GM12878 (cell line): Measurements from ENCODE around the gene LRRC7. TPM values are rescaled to one million over a fixed set of nuclear protein-coding genes. Genes with fewer than 3 reads are reported as not detected.

Experiments
- ATAC-seq: fragments of 200-7000 bp; cut with Tn5 transposase; 3 replicates; pipeline ENCODE4 v1.9.1; 2020; ENCODE audit warnings: mild to moderate bottlenecking, moderate library complexity
- BruUV-seq: library from RNA; stranded (reverse); fragments of 400-500 nt; replicated peaks from 2 replicates; lab custom pipeline; 2021; lab: Mats Ljungman, UMichigan
- CTCF ChIA-PET: fragments of 300-600 bp; sonication (Branson Sonifier 250); formaldehyde crosslinking; extraction: SDS; loops from one replicate; lab custom pipeline; 2021; ENCODE audit warnings: inconsistent platforms; lab: Yijun Ruan, JAX
- POLR2A ChIA-PET: fragments of 350-600 bp; formaldehyde crosslinking; extraction: SDS; loops from one replicate; lab custom pipeline; 2021; ENCODE audit warnings: inconsistent platforms; lab: Charles Lee
- RAD21 ChIA-PET: fragments of 300-600 bp; sonication (Branson Sonifier 250); formaldehyde crosslinking; loops from one replicate; lab custom pipeline; 2023; ENCODE audit warnings: antibody characterized with exemption; ENCODE audit not compliant: unreplicated experiment; lab: Charles Lee
- SMC1A ChIA-PET: fragments of 300-600 bp; sonication (Branson Sonifier 250); formaldehyde crosslinking; loops from one replicate; lab custom pipeline; 2023; ENCODE audit not compliant: unreplicated experiment, uncharacterized antibody; lab: Charles Lee
- DNase-seq: peaks from one replicate; pipeline ENCODE4 v3.0.0-alpha.2; 2011; ENCODE audit warnings: low read depth, low spot score
- FAIRE-seq: peaks from 3 replicates; lab custom pipeline; 2011; peaks lifted over from hg19 to GRCh38; lab: Jason Lieb, UNC
- H2AFZ ChIP-seq: 2 replicates; pipeline ENCODE4 v1.6.0; 2011; ENCODE audit warnings: low read depth, low read length, control low read depth; ENCODE audit not compliant: control insufficient read depth
- H3K27ac ChIP-seq: 2 replicates; pipeline ENCODE4 v1.5.1; 2011; ENCODE audit warnings: control low read depth; ENCODE audit not compliant: control insufficient read depth, insufficient read depth
- H3K27me3 ChIP-seq, 2 experiments: replicated peaks in 1 of 2; 2 replicates each; pipeline versions ENCODE4 v1.6.0 to v1.6.1; 2011; ENCODE audit warnings: low read length in 1 of 2; ENCODE audit not compliant: control insufficient read depth in 2 of 2, insufficient read depth in 2 of 2
- H3K36me3 ChIP-seq, 2 experiments: 2 replicates each; pipeline ENCODE4 v1.5.1; 2011; ENCODE audit warnings: low read length in 1 of 2; ENCODE audit not compliant: control insufficient read depth in 2 of 2, insufficient read depth in 2 of 2
- H3K4me1 ChIP-seq: 2 replicates; pipeline ENCODE4 v1.6.1; 2011; ENCODE audit warnings: mild to moderate bottlenecking, low read length, moderate library complexity, mixed read lengths; ENCODE audit not compliant: control insufficient read depth, insufficient read depth
- H3K4me2 ChIP-seq: 2 replicates; pipeline ENCODE4 v1.6.0; 2011; ENCODE audit warnings: control low read depth; ENCODE audit not compliant: control insufficient read depth, insufficient read depth
- H3K4me3 ChIP-seq: fragments of 200-600 bp; sonication (generic); 2 replicates; pipeline ENCODE4 v1.5.1; 2016
- H3K79me2 ChIP-seq: 2 replicates; pipeline ENCODE4 v1.6.0; 2011; ENCODE audit warnings: low read length; ENCODE audit not compliant: control insufficient read depth, insufficient read depth
- H3K9ac ChIP-seq: 2 replicates; pipeline ENCODE4 v1.8.0; 2011; ENCODE audit warnings: low read length, control low read depth, mixed read lengths; ENCODE audit not compliant: control insufficient read depth, insufficient read depth
- H3K9me3 ChIP-seq: replicated peaks from 3 replicates; pipeline ENCODE4 v1.5.1; 2011; ENCODE audit warnings: mild to moderate bottlenecking, low read length; ENCODE audit not compliant: control insufficient read depth, insufficient read depth
- H4K20me1 ChIP-seq: 2 replicates; pipeline ENCODE4 v1.6.0; 2011; ENCODE audit not compliant: control insufficient read depth, insufficient read depth
- BHLHE40 ChIP-seq, 2 experiments: fragments of 450-650 bp in 1 of 2; IDR thresholded peaks; 2 replicates each; pipeline ENCODE4 v1.6.1; 2011 to 2017; ENCODE audit warnings: low read depth in 2 of 2, borderline replicate concordance in 1 of 2, improper control_type of control experiment in 1 of 2, low read length in 1 of 2, mild to moderate bottlenecking in 1 of 2
- ELK1 ChIP-seq: IDR thresholded peaks from 2 replicates; pipeline ENCODE4 v1.6.1; 2012; ENCODE audit warnings: low read depth, low read length, improper control_type of control experiment
- ESRRA ChIP-seq: IDR thresholded peaks from 2 replicates; pipeline ENCODE4 v1.6.1; 2012; ENCODE audit warnings: mild to moderate bottlenecking, low read length, improper control_type of control experiment
- HDGF ChIP-seq: fragments of 450-650 bp; IDR thresholded peaks from 2 replicates; pipeline ENCODE4 v1.6.1; 2016; ENCODE audit warnings: antibody characterized with exemption
- JUNB ChIP-seq: IDR thresholded peaks from 2 replicates; pipeline ENCODE4 v1.6.1; 2016; ENCODE audit warnings: antibody characterized with exemption, mild to moderate bottlenecking
- KAT2A ChIP-seq: conservative IDR thresholded peaks from 2 replicates; pipeline ENCODE4 v1.6.1; 2011; ENCODE audit warnings: low read depth, low read length; ENCODE audit not compliant: control insufficient read depth
- KLF5 ChIP-seq: fragments of 450-650 bp; IDR thresholded peaks from 2 replicates; pipeline ENCODE4 v1.6.1; 2014; ENCODE audit warnings: mild to moderate bottlenecking; ENCODE audit not compliant: partially characterized antibody
- MEF2A ChIP-seq: IDR thresholded peaks from 2 replicates; pipeline ENCODE4 v1.6.1; 2011; ENCODE audit warnings: low read depth, mild to moderate bottlenecking, low read length, moderate library complexity; ENCODE audit not compliant: insufficient read depth
- MEF2B ChIP-seq: fragments of 450-650 bp; IDR thresholded peaks from 2 replicates; pipeline ENCODE4 v1.6.1; 2018; ENCODE audit warnings: mild to moderate bottlenecking, moderate library complexity; ENCODE audit not compliant: partially characterized antibody, poor library complexity, severe bottlenecking
- MTA2 ChIP-seq: fragments of 450-650 bp; IDR thresholded peaks from 2 replicates; pipeline ENCODE4 v1.6.1; 2016; ENCODE audit warnings: low read depth, mild to moderate bottlenecking, moderate library complexity
- NFXL1 ChIP-seq: fragments of 450-650 bp; IDR thresholded peaks from 2 replicates; pipeline ENCODE4 v1.6.1; 2017; ENCODE audit warnings: antibody characterized with exemption, mild to moderate bottlenecking, borderline replicate concordance
- PAX5 ChIP-seq: IDR thresholded peaks from 2 replicates; pipeline ENCODE4 v1.6.1; 2011; ENCODE audit warnings: low read depth, low read length, borderline replicate concordance
- RFX5 ChIP-seq: IDR thresholded peaks from 2 replicates; pipeline ENCODE4 v1.6.1; 2011; ENCODE audit warnings: low read depth, low read length, improper control_type of control experiment
- SMAD1 ChIP-seq: fragments of 450-650 bp; IDR thresholded peaks from 2 replicates; pipeline ENCODE4 v1.6.1; 2018; ENCODE audit warnings: mild to moderate bottlenecking, low read depth; ENCODE audit not compliant: partially characterized antibody
- TAF1 ChIP-seq: IDR thresholded peaks from 2 replicates; pipeline ENCODE4 v1.6.1; 2011; ENCODE audit warnings: mild to moderate bottlenecking, low read depth, low read length, borderline replicate concordance
- TARDBP ChIP-seq: IDR thresholded peaks from 2 replicates; pipeline ENCODE4 v1.6.1; 2016; ENCODE audit warnings: borderline replicate concordance
- WRNIP1 ChIP-seq: IDR thresholded peaks from 2 replicates; pipeline ENCODE4 v1.6.1; 2011; ENCODE audit warnings: low read depth, low read length, improper control_type of control experiment, borderline replicate concordance
- YBX1 ChIP-seq: fragments of 450-650 bp; IDR thresholded peaks from 2 replicates; pipeline ENCODE4 v1.6.1; 2016; ENCODE audit warnings: antibody characterized with exemption
- ZBTB4 ChIP-seq: fragments of 450-650 bp; formaldehyde crosslinking; IDR thresholded peaks from 2 replicates; pipeline ENCODE4 v1.4.0; 2022; ENCODE audit warnings: mild to moderate bottlenecking, moderate library complexity
- ZNF207 ChIP-seq: fragments of 450-650 bp; IDR thresholded peaks from 2 replicates; pipeline ENCODE4 v1.6.1; 2014; ENCODE audit warnings: antibody characterized with exemption, mild to moderate bottlenecking, borderline replicate concordance
- WGBS: methylation state at CpG from one replicate; pipeline ENCODE4 v1.1.6; 2016; ENCODE audit warnings: low lambda C conversion rate; ENCODE audit not compliant: insufficient replicate concordance, insufficient coverage; ENCODE audit errors: missing lambda C conversion rate; 5-methylcytosine and 5-hydroxymethylcytosine counted together
- in situ Hi-C: fragments of 300-500 bp; cut with MboI; formaldehyde crosslinking; loops from 9 replicates; pipeline ENCODE4 v1.14.3; 2018; ENCODE audit warnings: mixed read lengths
- intact Hi-C: fragments of 100-400 bp; cut with micrococcal nuclease; formaldehyde crosslinking; loops from one replicate; pipeline ENCODE4 v1.14.2; 2022; ENCODE audit not compliant: unreplicated experiment
- polyA plus RNA-seq, 11 experiments: library from polyadenylated mRNA; depleted of rRNA in 4 of 11; unstranded in 6 of 11; stranded (reverse) in 5 of 11; fragments of >200 nt; fragmentation: Nextera tagmentation in 4 of 11; fragmentation: Illumina TruSeq in 1 of 11; extraction: Ambion mirVana in 4 of 11; extraction: Trizol in 1 of 11; gene quantifications; 1 replicate in 1 of 11; 2 replicates in 10 of 11; pipeline versions ENCODE4 v1.2.1 to v1.2.3, GENCODE V29; 2011 to 2016; ENCODE audit warnings: inconsistent platforms in 2 of 11, missing spikeins in 2 of 11, low read depth in 1 of 11
- total RNA-seq, 4 experiments: library from RNA; depleted of rRNA in 3 of 4; stranded (reverse); fragments of >200 nt in 3 of 4; fragmentation: Illumina TruSeq in 1 of 4; extraction: Trizol in 1 of 4; gene quantifications; 2 replicates each; pipeline versions ENCODE4 v1.2.1 to v1.2.3, GENCODE V29; 2013 to 2021
- TF ChIP-seq, protein P1 (sequence below): IDR thresholded peaks from 2 replicates; pipeline ENCODE4 v1.6.1; 2012; ENCODE audit warnings: low read depth, low read length, improper control_type of control experiment

Gene LRRC7
- total and polyA plus RNA-seq, 10 of the 15 experiments (the other 5 are each of a cell fraction or from before 2014, with no cell fraction given), result 0.05 to 1.4 (median 0.24) TPM; not detected in 5

DNA sequence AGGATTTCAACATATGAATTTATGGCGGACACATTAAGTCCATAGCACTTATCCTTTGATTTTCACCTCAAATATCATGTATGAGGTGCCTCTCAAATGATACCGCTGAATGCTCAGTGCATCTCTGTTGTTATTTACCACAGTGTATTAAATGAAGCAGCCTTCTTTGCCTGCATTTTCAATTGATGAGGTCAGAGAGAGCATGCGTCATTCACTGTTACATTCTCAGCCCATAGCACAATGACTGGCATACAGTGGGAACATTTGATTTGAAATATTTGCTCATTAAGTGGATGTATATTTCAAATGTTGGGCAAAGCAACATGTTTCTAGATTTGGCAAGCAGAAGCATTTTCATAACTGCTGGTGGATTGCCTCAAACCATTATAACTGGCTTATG lies 45.7 kb downstream of the LRRC7 start (continued):
- TF ChIP-seq ELK1, result no peak

- DNase-seq (no peak), ATAC-seq (no peak), FAIRE-seq (no peak)
- intact Hi-C loops (no loop called here), in situ Hi-C loops (no loop called here)
- no peaks in the 10 kb centered on the region for H4K20me1 ChIP-seq
- no peaks in the 10 kb centered on the region for H3K9me3 ChIP-seq
- no peak overlapping the region for H3K9ac ChIP-seq
- H3K79me2 ChIP-seq, result no peaks in the 10 kb centered on the region
- TF ChIP-seq MEF2A, result no peak
- no peak for TF ChIP-seq HDGF
- TF ChIP-seq ZNF207, result no peak
- TF ChIP-seq, protein P1, sequence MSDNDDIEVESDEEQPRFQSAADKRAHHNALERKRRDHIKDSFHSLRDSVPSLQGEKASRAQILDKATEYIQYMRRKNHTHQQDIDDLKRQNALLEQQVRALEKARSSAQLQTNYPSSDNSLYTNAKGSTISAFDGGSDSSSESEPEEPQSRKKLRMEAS, result no peak
- TF ChIP-seq ZBTB4 (CRISPR knock-in tag), result no peak
- TF ChIP-seq SMAD1, result no peak
- no peak for TF ChIP-seq YBX1
- TF ChIP-seq MTA2, result no peak
- TF ChIP-seq NFXL1, result no peak
- no peak for TF ChIP-seq PAX5
- no peak for TF ChIP-seq JUNB
- no peak for TF ChIP-seq ESRRA
- no peak for TF ChIP-seq TAF1
- no peak for TF ChIP-seq KLF5
- TF ChIP-seq BHLHE40 (IDR thresholded peaks at IDR 0.05; ENCODE audit: borderline replicate concordance in 1 of 2, low read depth in 2 of 2, low read length in 1 of 2), result no peak
- no peak for TF ChIP-seq TARDBP
- no peak for TF ChIP-seq WRNIP1
- TF ChIP-seq RFX5, result no peak
- TF ChIP-seq MEF2B, result no peak
- no peak for TF ChIP-seq KAT2A
- no peak overlapping the region for H3K4me3 ChIP-seq
- H3K4me2 ChIP-seq, result no peak overlapping the region
- 4% methylated on average over 1 of the region's 1 CpG for WGBS
- SMC1A ChIA-PET, result no interaction called here
- H3K27ac ChIP-seq, result no peak overlapping the region
- POLR2A ChIA-PET, result no interaction called here
- H2AFZ ChIP-seq, result no peak overlapping the region
- CTCF ChIA-PET, result interaction anchor here (0.5 kb wide), 1 partner anchor 1521 kb away, joined by 3 read pairs; no protein-coding TSS in a partner anchor
- H3K27me3 ChIP-seq, result no peaks in the 10 kb centered on the region
- RAD21 ChIA-PET, result no interaction called here
- H3K4me1 ChIP-seq, result no peaks in the 10 kb centered on the region
- BruUV-seq, result no TSS peak
- no peaks in the 10 kb centered on the region for H3K36me3 ChIP-seq
Measured at GRCh38 chr1:69638673-69639072, 71.0 kb downstream of the LRRC7 start.
